Loucy (cell line): Measurements from ENCODE around the gene MCM3AP.
A peak's percentile ranks its signal among the peaks of the same experiment; 100 is the strongest.

Experiments
- H2AFZ ChIP-seq: fragments of 200-600 bp; sonication (generic); 2 replicates; pipeline ENCODE4 v1.6.0; 2016; ENCODE audit warnings: antibody characterized with exemption, mild to moderate bottlenecking, low read length, moderate library complexity
- H3F3A ChIP-seq: fragments of 200-600 bp; 2 replicates; pipeline ENCODE4 v1.6.0; 2016; ENCODE audit warnings: antibody characterized with exemption, low read depth, mild to moderate bottlenecking
- H3K27me3 ChIP-seq: fragments of 200-600 bp; sonication (generic); 2 replicates; pipeline ENCODE4 v1.6.1; 2014; ENCODE audit warnings: low read length, mild to moderate bottlenecking; ENCODE audit not compliant: insufficient read depth, poor library complexity, severe bottlenecking
- H3K36me3 ChIP-seq: fragments of 200-600 bp; sonication (generic); 2 replicates; pipeline ENCODE4 v1.6.1; 2016; ENCODE audit warnings: low read length; ENCODE audit not compliant: insufficient read depth
- H3K4me1 ChIP-seq: fragments of 200-600 bp; sonication (generic); 2 replicates; pipeline ENCODE4 v1.5.1; 2014; ENCODE audit warnings: low read length, mild to moderate bottlenecking; ENCODE audit not compliant: insufficient read depth, poor library complexity, severe bottlenecking
- H3K4me2 ChIP-seq: fragments of 200-600 bp; sonication (generic); 2 replicates; pipeline ENCODE4 v1.6.0; 2014; ENCODE audit warnings: antibody characterized with exemption, low read length, low read depth, mild to moderate bottlenecking; ENCODE audit not compliant: poor library complexity, severe bottlenecking
- H3K4me3 ChIP-seq: fragments of 200-600 bp; sonication (generic); 2 replicates; pipeline ENCODE4 v1.5.1; 2014; ENCODE audit warnings: low read length, mild to moderate bottlenecking, mixed read lengths; ENCODE audit not compliant: poor library complexity, severe bottlenecking
- H3K79me2 ChIP-seq: fragments of 200-600 bp; sonication (generic); 2 replicates; pipeline ENCODE4 v1.6.1; 2014; ENCODE audit warnings: low read length; ENCODE audit not compliant: insufficient read depth
- H3K9ac ChIP-seq: fragments of 200-600 bp; sonication (generic); 2 replicates; pipeline ENCODE4 v1.6.0; 2014; ENCODE audit warnings: mild to moderate bottlenecking, low read depth, low read length, moderate library complexity; ENCODE audit not compliant: poor library complexity, severe bottlenecking
- H3K9me2 ChIP-seq: fragments of 200-600 bp; sonication (generic); replicated peaks from 2 replicates; pipeline ENCODE4 v1.6.1; 2016; ENCODE audit warnings: low read depth, low read length, mixed read lengths
- H3K9me3 ChIP-seq: fragments of 200-600 bp; sonication (generic); 2 replicates; pipeline ENCODE4 v1.6.1; 2014; ENCODE audit warnings: mild to moderate bottlenecking, antibody characterized with exemption, low read length, low read depth; ENCODE audit not compliant: insufficient read depth
- H4K20me1 ChIP-seq: fragments of 200-600 bp; sonication (generic); 2 replicates; pipeline ENCODE4 v1.6.0; 2014; ENCODE audit warnings: antibody characterized with exemption, low read length, mild to moderate bottlenecking; ENCODE audit not compliant: insufficient read depth, poor library complexity, severe bottlenecking
- EZH2phosphoT487 ChIP-seq: fragments of 200-600 bp; IDR thresholded peaks from 2 replicates; pipeline ENCODE4 v1.6.1; 2018; ENCODE audit warnings: antibody characterized with exemption, mild to moderate bottlenecking, moderate library complexity, borderline replicate concordance
- TF ChIP-seq, protein P1 (sequence below): fragments of 200-600 bp; sonication (generic); conservative IDR thresholded peaks from 2 replicates; pipeline ENCODE4 v1.5.1; 2014; ENCODE audit warnings: mild to moderate bottlenecking, antibody characterized with exemption, low read length

MCM3AP gene

GRCh38 chr21:46328151-46328550, 42.7 kb upstream of the MCM3AP start:
- Histone ChIP-seq H3K4me1 (peaks cover 34% of the 10 kb centered on the region), H3K79me2 (peaks cover 87% of the 10 kb centered on the region), H3K9me2 (no peaks in the 10 kb centered on the region), H3F3A (no peaks in the 10 kb centered on the region), H3K4me3 (no peak overlapping the region), H4K20me1 (peaks cover 26% of the 10 kb centered on the region), H3K9ac (no peak overlapping the region), H2AFZ (no peak overlapping the region), H3K9me3 (no peaks in the 10 kb centered on the region), H3K27me3 (peaks cover 7% of the 10 kb centered on the region), H3K36me3 (peaks cover 35% of the 10 kb centered on the region), H3K4me2 (peak overlapping the region; percentile 32)
- no peak for TF ChIP-seq EZH2phosphoT487
- TF ChIP-seq, protein P1, sequence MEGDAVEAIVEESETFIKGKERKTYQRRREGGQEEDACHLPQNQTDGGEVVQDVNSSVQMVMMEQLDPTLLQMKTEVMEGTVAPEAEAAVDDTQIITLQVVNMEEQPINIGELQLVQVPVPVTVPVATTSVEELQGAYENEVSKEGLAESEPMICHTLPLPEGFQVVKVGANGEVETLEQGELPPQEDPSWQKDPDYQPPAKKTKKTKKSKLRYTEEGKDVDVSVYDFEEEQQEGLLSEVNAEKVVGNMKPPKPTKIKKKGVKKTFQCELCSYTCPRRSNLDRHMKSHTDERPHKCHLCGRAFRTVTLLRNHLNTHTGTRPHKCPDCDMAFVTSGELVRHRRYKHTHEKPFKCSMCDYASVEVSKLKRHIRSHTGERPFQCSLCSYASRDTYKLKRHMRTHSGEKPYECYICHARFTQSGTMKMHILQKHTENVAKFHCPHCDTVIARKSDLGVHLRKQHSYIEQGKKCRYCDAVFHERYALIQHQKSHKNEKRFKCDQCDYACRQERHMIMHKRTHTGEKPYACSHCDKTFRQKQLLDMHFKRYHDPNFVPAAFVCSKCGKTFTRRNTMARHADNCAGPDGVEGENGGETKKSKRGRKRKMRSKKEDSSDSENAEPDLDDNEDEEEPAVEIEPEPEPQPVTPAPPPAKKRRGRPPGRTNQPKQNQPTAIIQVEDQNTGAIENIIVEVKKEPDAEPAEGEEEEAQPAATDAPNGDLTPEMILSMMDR = no peak

DNA sequence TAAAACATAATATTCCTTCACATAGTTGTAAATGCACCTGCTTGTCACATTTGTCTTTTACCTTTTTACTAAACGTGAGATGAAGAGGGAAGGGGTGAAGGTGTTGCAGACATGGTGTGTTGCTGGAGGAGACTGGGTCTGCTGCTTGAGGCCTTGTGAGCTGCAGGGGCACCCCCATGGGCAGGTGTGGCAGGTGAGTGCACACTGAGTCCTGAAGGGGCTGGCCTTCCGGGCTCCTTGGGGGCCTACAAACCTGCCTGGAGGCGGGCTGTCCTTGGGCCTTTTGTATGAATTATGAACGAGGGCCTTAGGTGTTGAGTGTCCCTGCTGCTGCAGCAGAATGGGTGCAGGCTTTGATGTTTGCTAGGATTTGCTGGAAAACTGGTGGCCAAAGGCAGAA, 42.3 kb upstream of the MCM3AP start:
- H2AFZ ChIP-seq = no peak overlapping the region
- H3K4me3 ChIP-seq = no peak overlapping the region
- no peak for TF ChIP-seq EZH2phosphoT487
- TF ChIP-seq, protein P1 = no peak
- peaks cover 30% of the 10 kb centered on the region for H4K20me1 ChIP-seq
- peaks cover 34% of the 10 kb centered on the region for H3K4me1 ChIP-seq
- H3K27me3 ChIP-seq = peaks cover 12% of the 10 kb centered on the region
- H3K79me2 ChIP-seq = peaks cover 89% of the 10 kb centered on the region
- H3K9me3 ChIP-seq = no peaks in the 10 kb centered on the region
- peaks cover 33% of the 10 kb centered on the region for H3K36me3 ChIP-seq
- H3K9ac ChIP-seq = no peak overlapping the region
- no peaks in the 10 kb centered on the region for H3F3A ChIP-seq
- H3K9me2 ChIP-seq = no peaks in the 10 kb centered on the region
- H3K4me2 ChIP-seq = peak overlapping the region; percentile 32

GRCh38 chr21:46326110-46326703, 40.8 kb upstream of the MCM3AP start:
- peaks cover 89% of the 10 kb centered on the region for H3K79me2 ChIP-seq

More at GRCh38 chr21:46326110-46326703, 40.8 kb upstream of the MCM3AP start:
- peaks cover 23% of the 10 kb centered on the region; the same call in 1 of the 2 replicates for H3K36me3 ChIP-seq
- H3K4me2 ChIP-seq = peak overlapping the region; percentile 95
- H3K9ac ChIP-seq = peak overlapping the region; percentile 96
- H3F3A ChIP-seq = peaks cover 9% of the 10 kb centered on the region
- no peaks in the 10 kb centered on the region for H3K9me3 ChIP-seq
- TF ChIP-seq EZH2phosphoT487 = no peak
- TF ChIP-seq, protein P1 = peak; percentile 54
- H3K9me2 ChIP-seq = no peaks in the 10 kb centered on the region
- peak overlapping the region; percentile 92 for H3K4me3 ChIP-seq
- H2AFZ ChIP-seq = no peak overlapping the region
- peaks cover 42% of the 10 kb centered on the region for H3K4me1 ChIP-seq
- H4K20me1 ChIP-seq = peaks cover 41% of the 10 kb centered on the region
- peaks cover 17% of the 10 kb centered on the region for H3K27me3 ChIP-seq
